ENCODE measurements around the gene PPP4C.

DNA sequence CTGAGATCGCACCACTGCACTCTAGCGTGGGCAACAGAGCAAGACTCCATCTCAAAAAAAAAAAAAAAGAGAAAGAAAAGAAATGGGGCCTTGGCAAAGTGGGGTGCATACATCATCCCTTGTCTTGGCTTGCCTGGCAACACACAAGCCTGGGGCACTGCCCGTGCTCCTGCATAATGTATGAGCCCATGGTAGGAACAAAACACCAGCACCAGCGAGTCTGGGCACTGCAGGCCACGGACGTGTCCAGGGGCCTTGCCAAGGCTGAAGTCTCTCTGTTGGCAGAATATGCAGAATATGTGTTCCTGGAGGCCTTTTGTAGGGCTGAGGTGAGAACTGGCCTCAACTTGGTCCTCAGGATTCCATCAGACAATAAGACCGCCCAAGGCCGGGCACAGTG lies 25.9 kb upstream of the PPP4C start:
- no peak for TF ChIP-seq CTCF (IDR thresholded peaks at IDR 0.05)
- no peak for TF ChIP-seq POLR2A (IDR thresholded peaks at IDR 0.05)
